Measurements from ENCODE around the gene SURF1.
"Not testable (repeated sequence)": the region's sequence is repeated elsewhere in the genome, so short reads cannot be mapped to it uniquely, and the experiment has no call there.

The SURF1 gene, protein sequence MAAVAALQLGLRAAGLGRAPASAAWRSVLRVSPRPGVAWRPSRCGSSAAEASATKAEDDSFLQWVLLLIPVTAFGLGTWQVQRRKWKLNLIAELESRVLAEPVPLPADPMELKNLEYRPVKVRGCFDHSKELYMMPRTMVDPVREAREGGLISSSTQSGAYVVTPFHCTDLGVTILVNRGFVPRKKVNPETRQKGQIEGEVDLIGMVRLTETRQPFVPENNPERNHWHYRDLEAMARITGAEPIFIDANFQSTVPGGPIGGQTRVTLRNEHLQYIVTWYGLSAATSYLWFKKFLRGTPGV

GRCh38 chr9:133356391-133357091, at the start of gene SURF1, which contains the start of gene SURF2:
TSS of gene SURF1 (minus strand) at chr9:133356487. CDS start at chr9:133356453, 34 bp downstream.
TSS of gene SURF2 (plus strand) at chr9:133356550. CDS start at chr9:133356593, 43 bp downstream.
- H3K9me3 Mint-ChIP-seq, result no peaks in the 10 kb centered on the region
- peaks cover 64% of the 10 kb centered on the region for H3K4me1 Mint-ChIP-seq
- peak within 1 kb of the TSS; percentile 95 for H3K27ac Mint-ChIP-seq
- H3K36me3 Mint-ChIP-seq, result peaks cover 44% of the 10 kb centered on the region
- peak; percentile 94 for ATAC-seq
- H3K4me3 Mint-ChIP-seq, result peak within 1 kb of the TSS; percentile 92
- no peaks in the 10 kb centered on the region for H3K27me3 Mint-ChIP-seq

- no peak overlapping the region for H3K27ac Mint-ChIP-seq
- no peaks in the 10 kb centered on the region for H3K27me3 Mint-ChIP-seq
- ATAC-seq, result no peak
- peaks cover 25% of the 10 kb centered on the region for H3K4me1 Mint-ChIP-seq
- peaks cover 45% of the 10 kb centered on the region for H3K36me3 Mint-ChIP-seq
- H3K4me3 Mint-ChIP-seq, result no peak overlapping the region
- no peaks in the 10 kb centered on the region for H3K9me3 Mint-ChIP-seq
Measured at GRCh38 chr9:133405508-133406438, 49.5 kb upstream of the SURF1 start.

DNA sequence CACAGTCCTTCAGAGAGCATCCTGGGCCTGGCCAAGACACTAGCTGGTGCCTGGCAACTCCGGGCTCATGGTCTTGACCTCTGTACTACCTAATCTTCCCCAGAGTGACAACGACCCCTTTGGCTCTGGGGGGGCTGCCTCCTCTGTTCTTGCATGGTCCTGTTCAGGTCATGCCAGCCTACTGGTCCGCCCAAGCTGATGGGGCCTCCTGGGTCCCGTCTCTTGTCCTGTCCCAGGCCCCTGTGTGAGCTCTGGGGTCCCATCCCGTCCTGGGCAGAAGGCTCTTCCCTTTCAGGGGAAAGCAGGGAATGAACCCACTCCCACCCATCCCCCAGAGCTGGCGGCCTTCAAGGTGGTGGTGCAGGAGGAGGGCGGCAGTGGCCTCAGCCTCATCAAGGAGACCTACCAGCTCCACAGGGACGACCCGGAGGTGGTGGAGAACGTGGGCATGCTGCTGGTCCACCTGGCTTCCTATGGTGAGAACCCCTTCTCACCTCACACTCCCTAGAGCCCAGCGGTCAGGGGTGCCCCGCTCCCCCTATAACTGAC, 48.2 kb upstream of the SURF1 start:
- H3K27me3 Mint-ChIP-seq, result no peaks in the 10 kb centered on the region
- H3K9me3 Mint-ChIP-seq, result no peaks in the 10 kb centered on the region
- peaks cover 33% of the 10 kb centered on the region for H3K36me3 Mint-ChIP-seq
- ATAC-seq, result no peak
- no peak overlapping the region for H3K4me3 Mint-ChIP-seq
- peak overlapping the region; percentile 30 for H3K27ac Mint-ChIP-seq
- H3K4me1 Mint-ChIP-seq, result peaks cover 25% of the 10 kb centered on the region

GRCh38 chr9:133403766-133404453, 47.6 kb upstream of the SURF1 start:
- H3K27ac Mint-ChIP-seq, result peak overlapping the region; percentile 30
- no peak overlapping the region for H3K4me3 Mint-ChIP-seq
- H3K27me3 Mint-ChIP-seq, result no peaks in the 10 kb centered on the region
- peaks cover 31% of the 10 kb centered on the region for H3K36me3 Mint-ChIP-seq
- no peaks in the 10 kb centered on the region for H3K9me3 Mint-ChIP-seq
- ATAC-seq, result no peak
- peaks cover 25% of the 10 kb centered on the region for H3K4me1 Mint-ChIP-seq

DNA sequence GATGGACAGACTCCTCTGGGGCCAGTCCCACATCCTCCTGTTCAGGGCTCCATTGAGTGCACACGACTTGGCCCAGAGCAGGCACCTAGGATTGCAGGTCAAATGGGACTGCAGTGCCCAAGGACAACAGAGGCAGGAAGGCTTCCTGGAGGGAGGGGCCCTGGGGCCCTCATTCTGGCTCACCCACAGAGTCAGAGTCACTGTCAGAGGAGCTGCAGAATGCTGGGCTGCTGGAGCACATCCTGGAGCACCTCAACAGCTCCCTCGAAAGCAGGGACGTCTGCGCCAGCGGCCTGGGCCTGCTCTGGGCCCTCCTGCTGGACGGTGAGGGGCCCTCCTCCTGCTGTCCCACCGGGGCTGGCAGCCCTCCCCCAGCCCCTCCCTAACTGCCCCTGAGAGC, 46.4 kb upstream of the SURF1 start:
- H3K27me3 Mint-ChIP-seq, result no peaks in the 10 kb centered on the region
- H3K9me3 Mint-ChIP-seq, result no peaks in the 10 kb centered on the region
- no peak overlapping the region for H3K27ac Mint-ChIP-seq
- no peak overlapping the region for H3K4me3 Mint-ChIP-seq
- H3K36me3 Mint-ChIP-seq, result peaks cover 27% of the 10 kb centered on the region
- no peak for ATAC-seq
- peaks cover 21% of the 10 kb centered on the region for H3K4me1 Mint-ChIP-seq

- H3K4me1 Mint-ChIP-seq, result peaks cover 10% of the 10 kb centered on the region
- no peaks in the 10 kb centered on the region for H3K9me3 Mint-ChIP-seq
- ATAC-seq, result no peak
- H3K27ac Mint-ChIP-seq, result no peak overlapping the region
- H3K36me3 Mint-ChIP-seq, result peaks cover 16% of the 10 kb centered on the region
- no peaks in the 10 kb centered on the region for H3K27me3 Mint-ChIP-seq
- no peak overlapping the region for H3K4me3 Mint-ChIP-seq
Measured at GRCh38 chr9:133401588-133401987, 45.3 kb upstream of the SURF1 start.

DNA sequence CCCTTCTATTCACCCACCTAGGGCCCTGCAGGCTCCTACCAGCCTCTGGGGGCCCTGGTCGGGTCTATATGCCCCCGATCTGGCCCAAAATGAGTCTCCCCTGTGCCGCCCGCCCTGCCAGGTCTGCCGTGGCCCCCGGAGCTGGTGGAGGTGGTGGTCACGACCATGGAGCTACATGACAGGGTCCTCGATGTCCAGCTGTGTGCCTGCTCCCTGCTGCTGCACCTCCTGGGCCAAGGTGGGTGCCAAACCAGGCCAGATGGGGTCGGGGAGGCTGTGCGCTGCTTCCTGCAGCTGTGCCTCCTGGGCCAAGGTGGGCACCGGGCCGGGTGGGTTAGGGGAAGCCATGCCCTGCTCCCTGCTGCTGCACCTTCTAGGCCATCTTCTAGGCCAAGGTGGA, 44.0 kb upstream of the SURF1 start:
- no peak for ATAC-seq
- Mint-ChIP-seq H3K4me1 (peaks cover 7% of the 10 kb centered on the region), H3K4me3 (no peak overlapping the region), H3K9me3 (no peaks in the 10 kb centered on the region), H3K27ac (no peak overlapping the region), H3K36me3 (peaks cover 4% of the 10 kb centered on the region), H3K27me3 (peaks cover 6% of the 10 kb centered on the region)

- no peak overlapping the region for H3K27ac Mint-ChIP-seq
Measured at GRCh38 chr9:133397895-133398294, 41.6 kb upstream of the SURF1 start.

GRCh38 chr9:133397370-133397769, 41.1 kb upstream of the SURF1 start:
- no peak overlapping the region for H3K4me3 Mint-ChIP-seq
- H3K27me3 Mint-ChIP-seq, result peaks cover 35% of the 10 kb centered on the region
- H3K4me1 Mint-ChIP-seq, result no peaks in the 10 kb centered on the region
- H3K9me3 Mint-ChIP-seq, result peaks cover under 1% of the 10 kb centered on the region
- no peak for ATAC-seq
- H3K27ac Mint-ChIP-seq, result no peak overlapping the region
- no peaks in the 10 kb centered on the region for H3K36me3 Mint-ChIP-seq

More at GRCh38 chr9:133397895-133398294, 41.6 kb upstream of the SURF1 start:
- no peak for ATAC-seq
- H3K4me3 Mint-ChIP-seq, result no peak overlapping the region
- H3K27me3 Mint-ChIP-seq, result peaks cover 30% of the 10 kb centered on the region
- H3K9me3 Mint-ChIP-seq, result no peaks in the 10 kb centered on the region
- no peaks in the 10 kb centered on the region for H3K36me3 Mint-ChIP-seq
- no peaks in the 10 kb centered on the region for H3K4me1 Mint-ChIP-seq

DNA sequence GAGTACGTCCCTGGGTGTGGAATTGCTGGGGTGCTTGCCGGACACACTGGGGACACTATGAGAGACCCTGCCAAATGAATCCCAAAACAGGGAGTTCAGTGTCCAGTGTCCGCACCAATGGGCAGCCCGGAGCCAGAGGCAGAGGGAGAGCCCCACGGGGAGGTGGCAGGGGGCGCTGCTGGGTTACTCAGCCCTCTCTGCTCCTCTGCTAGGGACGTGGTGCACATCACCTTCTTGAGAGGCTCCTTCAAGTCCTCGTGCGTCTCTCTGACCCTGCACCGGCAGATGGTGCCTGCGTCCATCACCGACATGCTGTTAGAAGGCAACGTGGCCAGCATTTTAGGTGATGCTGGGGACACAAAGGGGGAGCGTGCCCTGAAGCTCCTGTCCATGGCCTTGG, 40.7 kb upstream of the SURF1 start:
- no peak for ATAC-seq
- Mint-ChIP-seq H3K4me1 (no peaks in the 10 kb centered on the region), H3K4me3 (no peak overlapping the region), H3K27me3 (peaks cover 39% of the 10 kb centered on the region), H3K27ac (no peak overlapping the region), H3K36me3 (no peaks in the 10 kb centered on the region), H3K9me3 (peaks cover 3% of the 10 kb centered on the region)

DNA sequence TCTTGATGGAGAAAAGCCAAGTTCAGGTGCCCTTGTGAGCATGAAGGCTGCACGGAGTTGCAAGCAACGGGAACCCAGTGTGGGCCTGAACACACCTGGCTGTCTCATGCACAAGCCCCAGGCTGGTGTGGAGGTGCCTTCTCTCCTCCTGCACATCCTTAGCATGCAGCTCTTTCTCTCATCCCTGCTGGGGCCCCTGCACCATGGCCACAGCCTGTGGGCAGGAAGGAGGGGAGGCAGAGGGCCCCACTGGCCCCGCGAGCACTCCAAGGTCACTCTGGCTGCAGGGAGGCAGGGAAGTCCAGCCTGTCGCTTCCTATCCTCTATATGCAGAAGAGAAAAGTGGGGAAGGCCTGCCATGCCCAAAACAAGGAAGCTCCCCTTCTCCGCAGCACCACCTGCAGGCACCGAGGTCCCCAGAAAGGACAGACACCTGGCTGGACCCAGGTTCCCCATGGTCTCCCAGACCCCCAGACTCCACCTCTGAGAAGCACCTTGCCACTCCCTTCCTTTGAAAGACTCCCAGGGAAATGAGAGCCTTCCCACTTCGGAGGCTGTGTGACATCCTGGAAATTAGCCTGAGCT, 38.5 kb upstream of the SURF1 start:
- Mint-ChIP-seq H3K27me3 (peaks cover 55% of the 10 kb centered on the region), H3K4me1 (no peaks in the 10 kb centered on the region), H3K27ac (no peak overlapping the region), H3K4me3 (no peak overlapping the region), H3K36me3 (no peaks in the 10 kb centered on the region), H3K9me3 (peaks cover 3% of the 10 kb centered on the region)
- no peak for ATAC-seq

DNA sequence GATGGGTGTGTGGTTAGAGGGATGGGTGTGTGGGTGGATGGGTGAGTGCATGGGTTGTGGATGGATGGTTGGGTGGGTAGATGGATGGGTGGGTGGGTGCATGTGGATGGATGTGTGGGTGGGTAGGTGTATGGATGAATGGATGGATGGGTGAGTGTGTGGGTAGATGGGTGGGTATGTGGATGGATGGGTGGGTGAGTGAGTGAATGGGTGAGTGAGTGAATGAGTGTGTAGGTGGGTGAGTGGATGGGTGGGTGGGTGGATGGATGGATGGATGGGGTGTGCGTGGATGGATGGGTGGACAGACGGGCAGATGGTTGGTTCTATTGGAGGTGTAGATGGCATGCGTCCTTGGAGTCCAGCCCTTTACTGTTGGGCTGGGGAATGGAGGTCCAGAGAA, 37.1 kb upstream of the SURF1 start:
- Mint-ChIP-seq H3K27me3 (peaks cover 62% of the 10 kb centered on the region), H3K27ac (no peak overlapping the region), H3K36me3 (no peaks in the 10 kb centered on the region), H3K9me3 (peaks cover 3% of the 10 kb centered on the region), H3K4me1 (no peaks in the 10 kb centered on the region), H3K4me3 (no peak overlapping the region)
- ATAC-seq, result no peak

DNA sequence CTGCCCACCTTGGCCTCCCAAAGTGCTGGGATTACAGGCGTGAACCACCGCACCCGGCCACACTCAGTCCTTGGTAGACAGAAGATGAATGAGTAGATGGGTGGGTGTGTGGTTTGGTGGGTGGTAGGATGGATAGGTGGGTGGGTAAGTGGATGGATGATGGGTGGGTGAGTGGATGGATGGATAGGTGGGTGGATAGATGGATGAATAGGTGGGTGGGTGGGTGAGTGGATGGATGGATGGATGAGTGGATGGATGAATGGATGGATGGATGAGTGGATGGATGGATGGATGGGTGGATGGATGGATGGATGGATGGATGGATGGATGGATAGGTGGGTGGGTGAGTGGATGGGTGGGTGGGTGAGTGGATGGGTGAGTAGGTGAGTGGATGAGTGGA, 36.0 kb upstream of the SURF1 start:
- H3K27ac Mint-ChIP-seq, H3K9me3 Mint-ChIP-seq, ATAC-seq, H3K4me1 Mint-ChIP-seq, H3K36me3 Mint-ChIP-seq, H3K4me3 Mint-ChIP-seq: not testable (repeated sequence)
- peaks cover 62% of the 10 kb centered on the region for H3K27me3 Mint-ChIP-seq

DNA sequence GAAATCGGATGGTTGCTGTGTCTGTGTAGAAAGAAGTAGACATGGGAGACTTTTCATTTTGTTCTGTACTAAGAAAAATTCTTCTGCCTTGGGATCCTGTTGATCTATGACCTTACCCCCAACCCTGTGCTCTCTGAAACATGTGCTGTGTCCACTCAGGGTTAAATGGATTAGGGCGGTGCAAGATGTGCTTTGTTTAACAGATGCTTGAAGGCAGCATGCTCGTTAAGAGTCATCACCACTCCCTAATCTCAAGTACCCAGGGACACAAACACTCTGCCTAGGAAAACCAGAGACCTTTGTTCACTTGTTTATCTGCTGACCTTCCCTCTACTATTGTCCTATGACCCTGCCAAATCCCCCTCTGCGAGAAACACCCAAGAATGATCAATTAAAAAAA, 35.2 kb upstream of the SURF1 start:
- not testable (repeated sequence) for H3K27ac Mint-ChIP-seq, H3K36me3 Mint-ChIP-seq, ATAC-seq, H3K4me1 Mint-ChIP-seq, H3K9me3 Mint-ChIP-seq, H3K4me3 Mint-ChIP-seq
- H3K27me3 Mint-ChIP-seq, result peaks cover 62% of the 10 kb centered on the region
